Activated CD8-positive, alpha-beta memory T cell treated with anti-CD3 and anti-CD28 coated beads, Interleukin-2, amount 50 U/mL, for 1 hour (primary cell): ENCODE data around the gene GRN.
"Not testable (repeated sequence)": the region's sequence is repeated elsewhere in the genome, so short reads cannot be mapped to it uniquely, and the experiment has no call there.

Experiments used
- DNase-seq: peaks from one replicate; pipeline ENCODE4 v3.0.0-alpha.2; 2020; ENCODE audit errors: extremely low read depth

The GRN gene

GRCh38 chr17:44321246-44322120 lies 23.6 kb upstream of the GRN start:
- DNase-seq, result no peak

DNA sequence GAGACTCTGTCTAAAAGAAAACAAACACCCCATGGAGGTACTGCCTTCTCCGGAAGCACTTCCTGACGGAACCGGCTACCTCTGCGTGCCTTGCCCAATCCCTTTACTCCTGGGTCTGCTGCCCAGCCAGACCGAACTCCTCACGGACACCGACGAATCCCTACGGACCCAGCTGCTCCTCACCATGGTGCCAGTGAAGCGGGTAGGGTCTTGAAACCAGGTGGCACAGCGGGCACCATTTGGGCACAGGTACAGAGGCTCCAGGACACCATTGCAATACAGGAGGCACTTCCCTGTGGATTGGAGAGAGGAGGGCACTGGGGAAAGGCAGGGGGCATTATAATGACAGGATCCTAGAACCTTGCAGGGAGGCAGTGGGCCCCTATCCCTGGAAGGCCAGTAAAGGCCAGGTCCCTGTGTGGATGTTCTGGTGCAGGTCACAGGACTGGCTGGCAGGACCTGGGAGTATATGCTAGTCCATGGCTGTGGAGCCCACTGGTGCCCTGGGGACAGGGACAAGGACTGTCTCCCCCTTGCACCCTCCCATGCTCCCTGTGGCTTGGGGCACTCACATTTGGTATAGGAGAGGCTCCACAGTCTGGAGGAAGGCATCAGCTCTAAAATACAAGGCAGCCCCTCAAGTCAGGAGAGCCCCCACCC lies 22.7 kb upstream of the GRN start:
- DNase-seq, result no peak

- DNase-seq, result no peak
Observed at GRCh38 chr17:44323359-44324091, 21.6 kb upstream of the GRN start.

GRCh38 chr17:44324092-44324570 lies 21.0 kb upstream of the GRN start:
- DNase-seq, result no peak

DNA sequence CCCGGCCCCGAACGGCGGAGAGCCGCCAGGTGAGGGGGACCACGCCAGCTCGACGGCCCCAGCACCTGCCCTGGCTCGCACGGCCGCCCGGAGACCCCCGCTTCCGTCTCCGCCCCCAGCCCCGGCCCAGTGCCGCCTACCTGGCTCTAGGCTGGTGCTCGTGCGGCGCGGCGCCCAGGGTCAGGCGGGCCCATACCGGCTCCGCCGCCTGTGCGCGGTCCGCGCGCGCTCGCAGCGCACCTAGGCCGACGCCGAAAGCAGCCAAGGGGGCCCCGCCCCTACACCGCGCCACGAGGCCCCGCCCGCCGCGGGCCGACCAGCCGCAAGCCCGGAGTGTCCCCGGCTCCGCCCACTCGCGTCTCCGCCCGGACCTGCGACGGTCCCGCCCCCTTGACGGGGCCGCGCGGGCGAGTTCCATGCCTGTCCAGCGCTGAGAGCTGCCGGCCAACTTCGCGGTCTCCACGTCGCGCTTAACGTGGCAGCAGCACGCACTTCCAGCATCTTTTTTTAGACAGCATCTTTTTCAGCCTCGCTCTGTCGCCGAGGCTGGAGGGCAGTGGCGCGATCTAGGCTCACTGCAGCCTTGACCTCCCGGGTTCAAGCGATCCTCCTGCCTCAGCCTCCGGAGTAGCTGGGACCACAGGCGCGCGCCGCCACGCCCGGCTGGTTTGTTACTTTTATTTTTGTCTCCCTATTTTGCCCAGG lies 20.4 kb upstream of the GRN start, which contains the start of gene SLC25A39:
Gene SLC25A39, minus strand, starts transcription at position 253 of the 705 bp plus-strand sequence. CDS start 1,261 bp downstream, outside the sequence.
- DNase-seq, result peak; percentile 65

GRCh38 chr17:44326861-44327444 lies 18.1 kb upstream of the GRN start:
- DNase-seq, result peak; percentile 80

- DNase-seq, result no peak
Observed at GRCh38 chr17:44327715-44328449, 17.2 kb upstream of the GRN start.

- DNase-seq, result not testable (repeated sequence)
Observed at GRCh38 chr17:44329516-44329915, 15.6 kb upstream of the GRN start.

DNA sequence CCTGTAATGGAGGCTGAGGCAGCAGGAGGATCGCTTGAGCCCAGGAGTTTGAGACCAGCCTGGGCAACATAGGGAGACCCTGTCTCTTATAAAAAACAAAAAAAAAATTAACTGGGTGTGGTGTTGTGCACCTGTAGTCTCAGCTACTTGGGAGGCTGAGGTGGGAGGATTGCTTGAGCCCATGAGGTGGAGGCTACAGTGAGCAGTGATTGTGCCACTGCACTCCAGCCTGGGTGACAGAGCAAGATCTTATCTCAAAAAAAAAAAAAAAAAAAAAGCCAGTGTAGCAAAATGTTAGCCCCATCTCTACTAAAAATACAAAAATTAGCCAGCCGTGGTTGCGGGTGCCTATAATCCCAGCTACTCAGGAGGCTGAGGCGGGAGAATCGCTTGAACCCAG lies 14.8 kb upstream of the GRN start:
- DNase-seq, result not testable (repeated sequence)

DNA sequence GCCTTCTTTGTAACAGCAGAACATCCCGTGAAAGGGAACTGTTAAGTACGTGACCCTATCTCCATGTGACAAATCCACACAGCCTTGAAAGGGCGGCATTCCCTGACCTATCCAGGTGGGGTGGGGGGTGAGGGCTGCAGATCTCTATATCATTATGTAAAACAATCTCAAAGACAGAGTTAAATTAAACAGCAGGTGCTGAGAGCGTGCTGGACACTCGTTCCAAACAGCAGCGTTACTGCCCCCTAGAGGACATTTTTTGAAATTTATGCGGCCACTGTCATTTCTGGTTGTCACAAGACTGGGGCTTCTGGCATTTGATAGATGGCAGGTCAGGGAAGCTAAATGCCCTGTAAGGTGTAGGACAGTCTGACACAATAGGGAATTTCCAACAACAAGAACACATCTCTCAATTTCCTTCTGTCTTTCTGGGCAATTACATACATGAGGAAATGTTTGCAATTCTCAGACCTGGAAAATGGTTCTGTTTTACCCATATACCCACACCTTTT lies 13.8 kb upstream of the GRN start:
- no peak for DNase-seq

DNA sequence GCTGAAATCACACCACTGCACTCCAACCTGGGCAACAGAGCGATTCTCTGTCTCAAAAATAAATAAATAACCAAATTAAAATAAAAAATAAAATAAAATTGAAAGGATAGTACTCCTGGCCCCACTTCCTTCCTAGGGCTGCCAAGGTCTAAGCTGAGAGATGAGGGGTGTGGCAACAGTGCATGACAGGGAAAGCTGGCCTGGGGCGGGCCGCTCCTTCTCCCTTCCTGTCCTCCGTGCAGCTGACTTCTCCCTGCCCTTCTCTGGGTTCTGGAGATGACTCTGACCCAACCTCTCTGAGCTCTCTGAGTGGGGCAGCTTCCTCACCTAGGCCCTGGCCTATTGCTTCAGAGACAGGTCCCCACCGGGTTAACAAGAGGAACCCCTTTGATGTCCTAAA lies 11.7 kb upstream of the GRN start:
- DNase-seq, result no peak

DNA sequence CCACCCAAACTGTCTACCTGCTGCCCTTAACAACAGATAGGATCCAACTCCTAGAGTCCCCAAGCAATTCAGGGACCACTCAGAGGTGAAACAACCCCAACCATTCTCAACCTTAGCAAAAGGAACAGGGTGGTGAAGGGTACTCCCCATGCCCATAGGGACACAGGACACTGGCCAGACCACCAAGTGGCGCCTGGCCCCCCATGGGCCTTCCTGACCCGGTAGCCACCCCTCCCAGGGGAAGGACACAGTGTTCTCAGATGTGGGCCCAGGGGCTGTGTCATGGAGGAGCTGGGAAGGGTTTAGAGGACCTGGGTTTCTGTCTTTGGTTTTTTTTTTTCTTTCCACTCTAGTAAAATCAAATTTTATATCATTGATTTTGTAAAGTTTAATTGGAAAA lies 10.8 kb upstream of the GRN start:
- no peak for DNase-seq

GRCh38 chr17:44334727-44335126 lies 10.4 kb upstream of the GRN start:
- no peak for DNase-seq

DNA sequence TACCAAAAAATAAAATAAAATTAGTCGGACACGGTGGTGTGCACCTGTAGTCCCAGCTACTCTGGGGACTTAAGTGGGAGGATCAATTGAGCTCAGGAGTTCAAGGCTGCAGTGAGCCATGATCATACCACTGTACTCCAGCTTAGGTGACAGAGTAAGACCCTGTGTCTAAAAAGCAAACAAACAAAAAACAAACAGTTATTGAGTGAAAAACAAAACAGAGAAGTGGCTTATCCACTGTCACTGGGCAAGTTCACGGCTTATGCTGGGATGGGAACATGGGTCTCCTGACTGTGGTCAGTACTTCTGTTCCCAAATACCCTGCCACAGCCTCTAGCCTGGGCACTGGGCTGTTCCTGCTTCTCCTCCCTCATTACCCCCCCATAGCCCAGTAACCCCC lies 9.5 kb upstream of the GRN start:
- DNase-seq, result no peak

GRCh38 chr17:44335968-44336367 lies 9.1 kb upstream of the GRN start:
- no peak for DNase-seq

DNA sequence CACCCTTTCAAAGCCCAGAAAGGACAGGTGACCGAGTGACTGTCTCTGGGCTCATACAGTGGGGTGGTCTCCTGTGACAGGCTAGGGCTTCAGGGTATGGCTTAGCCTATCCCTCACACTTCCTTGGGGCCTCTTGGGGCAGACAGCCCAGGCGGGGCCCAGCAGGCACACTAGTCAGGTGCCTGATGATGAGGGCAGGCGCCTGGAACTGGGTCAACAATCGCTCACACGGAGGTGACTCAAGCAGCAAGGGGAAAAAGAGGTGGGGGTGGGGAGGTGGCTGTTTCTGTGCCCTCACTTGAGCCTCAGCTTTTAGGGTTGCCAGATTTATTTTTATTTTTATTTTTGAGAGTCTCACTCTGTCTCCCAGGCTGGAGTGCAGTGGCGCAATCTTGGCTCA lies 6.4 kb upstream of the GRN start:
- DNase-seq, result no peak

DNA sequence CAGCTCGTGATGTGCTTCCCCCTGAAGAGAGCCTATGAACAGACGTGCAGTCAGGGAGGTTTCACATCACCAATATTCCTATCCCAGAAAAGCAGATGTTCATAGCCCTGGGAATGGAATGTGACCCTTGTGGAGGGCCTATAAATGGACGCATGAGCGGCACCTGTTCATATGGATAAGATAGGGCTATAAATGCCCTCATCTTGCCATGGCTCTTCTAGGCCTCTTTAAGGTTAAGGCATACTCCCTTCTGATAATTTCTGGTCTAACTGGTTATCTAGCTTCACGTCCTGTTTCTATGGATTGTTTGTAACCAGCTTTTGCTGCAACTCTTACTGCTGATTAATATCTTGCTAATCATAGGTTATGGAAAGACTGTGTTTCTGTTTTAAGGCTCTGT lies 4.5 kb upstream of the GRN start:
- not testable (repeated sequence) for DNase-seq

DNA sequence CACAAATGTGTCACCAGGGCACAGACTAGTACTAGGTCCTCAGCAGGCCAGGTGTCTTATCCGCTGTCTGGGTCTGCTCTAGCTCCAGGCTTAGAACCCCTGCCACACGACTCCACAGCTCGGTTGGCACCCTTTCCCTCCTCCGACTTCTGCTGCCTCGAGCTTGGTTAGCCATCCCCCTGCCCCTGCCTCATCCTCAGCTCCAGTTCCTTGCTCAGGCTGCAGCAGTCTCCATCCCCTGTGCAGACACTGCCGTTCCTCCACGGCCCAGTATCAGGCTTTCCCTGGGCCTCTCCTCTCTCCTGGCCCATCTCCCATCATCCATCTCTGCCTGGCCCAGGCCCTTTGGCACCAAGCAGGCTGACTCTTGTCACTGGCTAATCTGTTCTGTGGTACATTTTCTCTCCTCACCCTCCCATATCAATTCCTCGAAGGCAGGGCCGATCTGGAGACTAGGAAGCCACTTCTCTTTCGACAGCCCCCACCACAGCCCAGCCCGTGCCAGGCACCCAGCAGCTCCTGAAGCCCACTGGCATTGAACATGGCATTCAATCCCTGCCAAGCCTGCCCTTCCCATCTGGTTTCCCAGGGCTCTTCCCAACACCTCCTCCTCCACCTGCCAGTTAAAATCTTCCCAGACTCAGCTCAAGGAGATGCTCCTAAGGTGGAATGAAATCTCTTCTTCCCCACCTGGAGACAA lies 1.4 kb upstream of the GRN start:
- DNase-seq, result no peak

GRCh38 chr17:44345454-44346026 lies 438 bp downstream of the GRN start:
- no peak for DNase-seq
